Activated CD4-positive, CD25-positive, alpha-beta regulatory T cell treated with anti-CD3 and anti-CD28 coated beads, Interleukin-2, amount 50 U/mL, for 24 hours (primary cell): ENCODE results near the gene TMEM132D.

ENCODE experiments used
- ATAC-seq, 2 donors: fragments of 150-1000 bp; cut with Tn5 transposase; one replicate each; pipeline ENCODE4 v1.10.0; 2021; ENCODE audit warnings: mild to moderate bottlenecking in 1 of 2, moderate library complexity in 1 of 2

The TMEM132D gene

DNA sequence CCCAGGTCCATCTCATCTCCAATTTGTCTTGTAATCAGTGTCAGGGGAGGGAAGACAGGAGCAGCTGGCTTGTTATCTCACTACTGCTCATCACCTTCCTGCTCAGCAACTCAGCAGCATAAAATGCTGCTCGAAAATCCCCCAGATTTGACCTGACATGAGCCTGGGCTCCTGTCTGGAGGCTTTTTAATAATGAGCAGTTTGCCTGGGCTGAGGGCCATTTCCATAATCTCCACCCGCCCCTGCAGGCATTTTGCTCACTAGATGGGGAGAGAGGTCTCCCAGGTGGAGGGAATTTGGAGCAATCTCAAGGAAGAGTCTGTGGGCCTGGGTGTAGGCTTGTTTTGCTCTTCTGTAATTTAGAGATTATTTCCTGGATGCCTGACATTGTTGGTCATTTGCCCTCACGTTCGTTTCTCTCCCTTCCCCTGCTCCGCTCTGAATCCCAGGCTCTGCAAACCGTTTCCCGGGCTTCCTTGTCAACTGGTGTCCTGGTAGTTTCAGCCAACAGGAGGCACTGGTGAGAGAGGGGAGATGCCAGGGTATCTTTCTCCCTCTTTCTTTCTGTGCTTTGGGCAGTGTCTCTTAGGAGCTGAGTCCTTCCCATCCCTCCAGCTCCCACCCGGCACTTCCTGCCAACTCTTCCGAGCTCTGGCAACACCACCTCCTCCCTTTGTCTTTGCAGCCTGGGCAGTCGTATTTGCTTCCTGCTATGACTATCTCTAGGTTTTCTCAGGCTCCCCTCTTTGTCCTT, 751.3 kb downstream of the TMEM132D start:
- no peak for ATAC-seq

DNA sequence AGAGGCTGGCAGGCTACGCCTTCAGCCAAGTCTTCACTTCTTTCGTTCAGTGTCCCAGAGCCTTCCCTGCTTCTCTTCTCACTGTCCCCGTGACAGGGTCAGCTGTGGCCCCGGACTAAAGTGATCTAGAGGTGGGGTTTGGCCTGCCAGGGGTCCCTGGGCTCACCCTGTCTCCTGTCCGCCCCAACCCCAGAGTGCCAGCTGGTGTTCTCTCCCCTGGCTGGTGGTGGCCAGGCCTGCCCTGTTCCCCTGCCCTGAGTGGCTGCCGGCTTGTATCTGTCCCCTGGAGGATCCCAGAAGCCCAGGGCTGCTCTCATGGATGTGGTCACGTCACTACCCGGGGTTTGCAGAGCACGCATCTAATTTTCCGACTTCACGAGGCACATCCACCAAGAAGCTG, 753.1 kb downstream of the TMEM132D start:
- no peak for ATAC-seq

DNA sequence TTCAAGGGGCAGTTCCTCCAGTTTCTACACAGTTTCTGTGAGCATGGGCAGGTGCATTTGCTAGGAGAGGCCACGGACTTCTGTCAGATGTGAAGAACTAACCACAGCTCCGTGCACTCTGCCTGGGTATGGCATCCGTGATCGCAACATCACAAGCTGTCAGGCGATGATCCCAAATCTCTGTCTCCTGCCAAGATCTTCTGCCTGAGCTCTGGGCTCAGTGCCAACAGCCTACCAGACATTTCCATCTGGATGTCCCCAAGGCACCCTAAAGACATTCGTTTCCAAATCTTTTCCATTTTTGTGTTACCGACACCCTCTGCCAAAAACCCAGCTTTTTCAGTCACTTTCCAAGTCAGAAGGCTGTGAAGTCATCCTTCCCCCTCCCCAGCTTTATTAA, 758.4 kb downstream of the TMEM132D start:
- ATAC-seq, result no peak

DNA sequence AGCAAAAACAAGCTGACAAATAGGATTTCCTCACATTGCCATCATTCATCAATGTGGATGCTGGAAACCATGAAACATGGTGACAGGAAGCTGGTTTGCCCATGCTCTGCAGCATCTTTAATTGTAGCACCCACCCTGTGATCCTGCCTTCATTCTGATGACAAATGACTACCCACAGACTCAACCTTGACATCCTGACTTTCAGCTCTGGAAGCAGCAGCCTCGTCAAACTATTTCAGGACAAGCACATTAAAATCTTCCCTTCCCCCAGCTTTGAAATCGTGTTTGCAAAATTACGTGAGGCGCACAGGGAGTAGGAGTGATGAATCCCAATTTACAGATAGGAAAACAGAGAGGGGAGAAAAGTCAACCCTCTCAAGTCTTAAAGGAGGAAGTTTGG, 765.0 kb downstream of the TMEM132D start:
- no peak for ATAC-seq

DNA sequence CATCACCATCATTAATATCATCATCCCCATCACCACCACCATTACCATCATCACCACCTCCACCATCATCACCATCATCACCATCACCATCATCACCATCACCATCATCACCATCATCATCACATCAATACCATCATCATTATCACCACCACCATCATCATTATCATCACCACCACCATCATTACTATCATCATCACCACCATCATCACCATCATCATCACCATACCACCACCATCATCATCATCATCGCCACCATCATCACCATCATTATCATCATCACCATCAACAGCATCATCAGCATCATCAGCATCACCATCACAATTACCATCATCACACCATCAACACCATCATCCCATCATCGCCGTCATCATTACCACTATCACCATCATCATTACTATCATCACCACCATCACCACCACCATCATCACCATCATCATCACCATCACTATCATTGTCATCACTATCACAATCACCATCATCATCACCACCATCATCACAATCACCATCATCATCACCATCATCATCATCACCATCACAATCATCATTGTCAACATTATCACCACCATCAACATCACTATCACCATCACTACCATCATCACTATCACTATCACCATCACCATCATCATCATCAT, 767.0 kb downstream of the TMEM132D start:
- ATAC-seq, result no peak

DNA sequence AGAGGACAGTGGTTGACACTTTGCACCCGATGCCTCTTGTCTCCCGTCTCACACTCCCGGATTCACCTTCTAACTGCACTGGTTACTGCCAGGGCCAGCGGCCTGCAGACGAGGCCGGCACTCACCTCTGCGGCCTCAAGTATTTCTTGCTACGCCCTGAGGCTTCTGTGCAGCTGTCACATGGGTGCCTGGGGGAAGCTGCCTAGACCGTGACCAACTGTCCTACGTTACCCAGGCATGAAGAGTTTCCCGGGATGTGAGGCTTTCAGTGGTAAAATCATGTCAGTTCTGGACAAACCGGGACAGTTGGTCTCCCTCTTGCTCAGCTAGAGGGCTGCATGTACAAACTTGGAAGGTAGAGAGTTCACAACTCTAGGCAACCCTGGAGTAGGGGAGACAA, 776.1 kb downstream of the TMEM132D start:
- ATAC-seq, result no peak

DNA sequence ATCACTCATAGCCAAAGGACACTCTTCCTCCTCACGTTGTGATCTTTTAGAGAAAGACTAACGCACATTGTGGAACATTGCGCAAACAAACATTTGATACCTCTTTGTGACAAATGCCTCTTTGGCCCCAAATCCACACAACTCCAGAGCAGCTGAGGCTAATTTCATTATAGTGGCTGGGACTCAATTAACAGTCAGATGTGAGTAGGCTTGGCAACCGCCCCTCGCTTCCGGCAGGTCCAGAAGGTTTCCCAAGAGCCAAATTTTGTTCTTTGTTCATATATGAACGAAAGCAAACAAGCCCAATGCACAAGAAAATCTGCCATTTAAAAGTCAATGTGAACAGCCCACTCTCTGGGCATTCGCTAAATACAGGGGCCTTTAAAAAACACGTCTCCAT, 776.6 kb downstream of the TMEM132D start:
- no peak for ATAC-seq

DNA sequence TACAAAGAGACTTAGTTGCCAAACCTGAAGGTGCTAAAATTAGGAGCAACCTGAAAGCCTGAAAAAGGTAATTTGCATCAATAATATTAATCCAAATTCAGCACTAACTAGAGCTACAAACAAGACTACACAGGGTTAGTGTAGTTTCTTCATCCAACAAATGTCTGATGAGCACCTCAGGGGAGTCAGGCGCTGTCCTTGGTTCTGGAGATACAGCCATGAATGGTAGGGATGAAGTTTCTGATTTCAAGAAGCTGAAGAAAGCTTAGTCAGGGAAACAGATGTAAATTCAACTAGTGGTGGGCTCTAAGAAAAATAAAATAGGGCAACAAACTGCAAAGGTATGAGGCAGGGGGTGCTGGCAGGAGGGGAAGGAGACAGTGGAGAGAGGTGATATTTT, 784.3 kb downstream of the TMEM132D start:
- no peak for ATAC-seq

DNA sequence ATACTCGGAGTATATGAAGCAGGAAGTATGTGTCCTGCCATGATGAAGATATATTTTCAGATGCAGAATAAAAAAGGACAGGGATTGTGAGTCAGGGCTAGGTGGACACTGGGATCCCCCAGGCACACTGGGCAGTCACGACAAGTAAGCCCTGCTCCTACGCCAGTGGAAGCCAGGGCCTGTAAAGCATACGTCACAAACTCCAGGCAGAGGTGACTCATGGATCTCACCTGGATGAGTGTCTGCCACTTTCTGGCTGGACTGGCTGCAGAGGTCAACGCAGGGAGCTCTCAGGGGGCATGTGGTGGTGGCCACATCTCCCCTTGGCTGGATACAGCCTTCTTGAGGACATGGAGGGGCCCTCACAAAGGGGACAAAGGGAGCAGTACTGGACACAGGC, 788.3 kb downstream of the TMEM132D start:
- no peak for ATAC-seq

DNA sequence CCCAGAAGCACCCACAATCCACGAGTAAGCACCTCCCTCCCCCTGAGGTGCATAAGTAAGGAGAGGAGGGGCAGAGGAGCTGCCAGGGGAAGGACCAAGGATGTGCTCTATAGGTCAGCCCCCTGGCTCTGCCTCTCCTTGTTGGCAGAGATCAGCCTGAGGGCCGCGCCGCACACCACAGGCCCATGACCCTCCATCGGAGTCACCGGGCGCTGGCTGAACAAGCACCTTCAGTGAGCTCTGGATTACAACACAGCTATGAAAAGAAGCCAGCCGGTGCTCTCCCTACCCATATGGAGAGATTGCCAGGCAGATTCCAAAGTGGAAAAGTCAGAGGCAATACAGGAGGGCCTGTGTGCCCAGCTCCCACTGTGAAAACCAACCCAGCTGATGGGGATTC, 793.2 kb downstream of the TMEM132D start:
- ATAC-seq, result no peak

DNA sequence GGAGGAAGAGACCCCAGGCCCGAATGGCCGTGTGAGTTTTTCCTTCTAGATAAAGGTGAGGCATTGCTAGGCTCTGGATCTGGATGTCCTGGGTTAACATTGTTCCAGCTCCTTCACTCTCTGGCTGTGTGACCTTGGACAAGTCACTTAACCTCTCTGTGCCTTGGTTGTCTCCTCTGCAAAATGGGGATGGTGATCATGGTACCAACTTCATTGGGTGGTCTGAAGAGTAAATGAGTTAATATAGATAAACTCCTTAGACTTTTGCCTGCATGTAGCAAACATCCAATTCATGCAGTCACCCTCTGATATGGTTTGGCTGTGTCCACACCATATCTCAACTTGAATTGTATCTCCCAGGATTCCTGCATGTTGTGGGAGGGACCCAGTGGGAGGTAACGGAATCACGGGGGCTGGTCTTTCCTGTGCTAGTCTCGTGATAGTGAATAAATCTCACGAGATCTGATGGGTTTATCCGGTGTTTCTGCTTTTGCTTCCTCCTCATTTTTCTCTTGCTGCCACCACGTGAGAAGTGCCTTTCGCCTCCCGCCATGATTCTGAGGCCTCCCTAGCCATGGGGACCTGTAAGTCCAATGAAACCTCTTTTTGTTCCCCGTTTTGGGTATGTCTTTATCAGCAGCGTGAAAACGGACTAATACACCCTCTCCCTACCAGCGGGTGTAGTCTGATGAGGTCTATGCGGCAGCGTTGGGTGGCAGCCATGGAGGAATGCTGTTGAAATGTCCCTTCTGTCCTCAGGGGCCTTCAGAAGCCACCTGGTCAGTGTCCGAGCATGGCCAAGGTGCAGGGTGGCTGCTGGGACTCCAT, 794.4 kb downstream of the TMEM132D start:
- no peak for ATAC-seq

DNA sequence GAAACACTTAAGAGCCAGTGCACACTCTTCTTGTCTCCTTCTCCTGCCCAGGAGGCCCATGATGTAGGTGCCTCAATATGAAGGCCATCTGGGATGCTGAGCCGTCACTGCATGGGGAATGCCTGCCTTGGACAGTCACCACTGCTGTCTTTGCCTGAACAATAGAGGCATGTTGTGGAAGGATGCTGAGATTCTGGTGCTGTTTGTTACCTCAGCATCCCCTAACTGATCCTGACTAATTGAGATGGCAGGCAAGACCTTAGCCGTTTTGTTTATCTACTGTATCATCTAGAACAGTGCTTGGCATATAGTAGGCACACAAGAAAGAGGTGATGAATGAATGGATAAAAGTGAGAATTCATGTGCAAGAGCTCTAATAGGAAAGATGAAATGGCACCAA, 797.1 kb downstream of the TMEM132D start:
- no peak for ATAC-seq

DNA sequence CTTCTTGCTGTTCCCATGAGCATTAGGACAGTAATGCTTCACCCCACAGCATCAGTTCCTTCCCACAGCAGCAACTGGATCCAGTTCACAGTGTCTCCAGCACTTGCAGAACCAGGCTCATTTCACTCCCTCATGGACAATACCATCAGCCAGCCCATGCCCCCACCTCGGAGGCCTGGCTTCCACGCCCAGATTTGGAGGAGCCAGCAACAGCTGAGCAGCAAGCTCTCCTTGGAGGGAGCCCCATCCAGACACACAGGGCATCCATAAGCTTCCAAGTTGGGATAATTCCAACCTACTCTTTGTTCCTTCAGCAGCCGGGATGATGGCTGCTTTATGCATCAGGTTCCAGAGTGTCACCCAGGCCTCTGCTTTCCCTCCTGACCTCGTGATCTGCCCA, 800.6 kb downstream of the TMEM132D start:
- ATAC-seq, result no peak

DNA sequence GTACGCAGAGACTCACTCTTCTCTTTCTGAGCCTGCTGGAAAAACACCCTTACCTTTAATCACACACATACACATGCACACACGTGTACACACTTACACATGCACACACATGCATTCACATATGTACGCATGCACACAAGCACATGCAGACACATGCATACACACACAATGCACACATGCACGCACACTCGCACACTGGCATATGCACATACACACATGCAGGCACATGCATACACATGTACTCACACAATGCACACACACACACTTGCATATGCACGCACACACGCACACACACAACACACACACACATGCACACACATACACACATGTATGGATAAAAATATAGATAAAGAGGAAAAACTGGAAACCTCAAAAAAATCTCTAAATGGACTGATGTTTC, 801.6 kb downstream of the TMEM132D start:
- ATAC-seq, result no peak

DNA sequence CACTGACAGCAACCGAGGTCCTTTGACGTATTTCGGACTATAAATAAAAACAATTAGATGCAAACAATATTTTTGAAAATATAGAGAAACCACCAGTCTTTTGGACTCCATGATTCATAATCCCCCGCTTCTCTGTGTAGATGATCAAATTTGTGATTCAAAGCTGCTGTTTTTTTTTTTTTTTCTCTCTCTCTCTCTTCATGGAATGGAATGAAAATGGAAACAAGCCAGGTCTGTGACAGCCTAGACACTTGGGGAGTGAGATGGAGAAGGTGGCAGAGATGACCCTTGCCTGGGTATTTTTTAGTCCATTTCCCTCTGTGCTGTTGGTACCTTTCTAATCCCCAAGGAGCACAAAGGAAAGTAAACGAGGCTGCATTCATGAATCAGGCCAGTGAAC, 802.0 kb downstream of the TMEM132D start:
- ATAC-seq, result no peak

DNA sequence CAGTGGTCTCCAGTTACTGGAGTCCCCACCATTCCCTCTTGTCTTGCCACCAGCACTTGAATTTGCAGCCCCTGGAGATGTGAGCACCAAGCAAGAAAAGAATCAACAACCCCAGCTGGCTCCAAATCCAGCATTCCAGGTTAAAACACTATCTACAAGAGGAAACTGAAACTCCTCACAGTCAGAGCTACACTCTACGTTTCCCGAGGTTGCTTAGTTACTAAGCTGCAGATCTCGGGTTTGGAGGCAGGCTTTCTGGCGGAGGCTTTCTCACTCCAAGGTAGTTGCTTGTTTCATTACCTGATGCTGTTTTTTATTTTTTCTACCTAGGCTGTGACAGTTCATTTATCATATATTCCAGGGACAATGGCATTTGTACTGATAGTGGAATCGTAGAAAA, 802.4 kb downstream of the TMEM132D start:
- ATAC-seq, result no peak

DNA sequence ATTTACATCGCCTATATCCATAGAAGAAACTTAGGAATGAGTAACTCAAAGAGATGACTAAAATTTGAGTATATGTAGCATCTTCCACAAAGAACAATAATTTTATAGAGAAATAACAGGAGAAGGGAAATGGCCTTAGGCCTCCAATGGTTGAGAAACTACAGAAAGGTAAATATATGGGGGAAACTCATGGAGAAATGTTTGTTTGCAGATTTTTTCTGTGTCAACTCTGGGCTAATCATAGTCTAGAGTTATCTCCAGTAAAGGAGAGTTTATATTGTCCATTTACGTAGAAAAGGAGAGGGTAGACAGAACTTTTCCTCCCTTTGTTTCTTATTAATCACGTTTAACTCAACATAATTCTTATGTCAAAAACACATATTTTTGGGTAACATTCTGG, 806.4 kb downstream of the TMEM132D start:
- no peak for ATAC-seq

DNA sequence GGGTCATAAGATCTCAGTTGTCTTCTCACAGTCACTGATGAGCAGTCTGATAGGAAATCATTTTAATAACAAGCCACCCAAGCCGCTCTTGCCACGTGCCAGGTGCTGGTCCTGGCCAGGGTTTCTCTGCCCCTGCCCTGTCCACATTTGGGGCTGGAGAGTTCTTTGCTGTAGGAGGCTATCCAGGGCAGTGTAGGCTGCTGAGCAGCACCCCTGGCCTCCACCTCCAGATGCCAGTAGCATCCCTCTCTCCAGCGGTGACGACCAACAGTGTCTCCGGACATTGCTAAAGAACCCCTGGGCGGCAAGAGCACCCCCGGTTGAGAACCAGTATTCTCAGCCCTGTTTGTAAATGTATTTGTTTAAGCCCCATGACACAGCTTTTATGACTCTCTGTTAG, 806.9 kb downstream of the TMEM132D start:
- ATAC-seq, result no peak

DNA sequence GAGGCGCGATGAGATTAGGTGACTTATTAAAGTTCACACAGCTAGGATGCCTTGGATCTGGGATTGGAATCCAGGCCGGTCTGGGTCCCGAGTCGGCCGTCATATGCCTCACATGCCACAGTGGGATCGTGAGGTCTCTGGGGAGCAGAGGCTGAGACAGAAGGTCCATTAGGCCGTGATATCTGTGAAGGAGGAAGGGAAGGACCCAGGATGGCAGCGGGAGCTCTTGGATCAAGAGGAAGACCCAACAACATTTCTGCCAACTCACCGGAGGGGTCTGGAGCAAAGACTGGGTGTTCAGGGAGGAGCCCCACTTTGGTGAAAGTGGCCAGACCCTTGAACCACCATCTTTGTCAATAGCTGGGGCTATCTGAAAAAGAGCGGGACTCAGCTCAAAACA, 807.6 kb downstream of the TMEM132D start:
- ATAC-seq, result no peak

DNA sequence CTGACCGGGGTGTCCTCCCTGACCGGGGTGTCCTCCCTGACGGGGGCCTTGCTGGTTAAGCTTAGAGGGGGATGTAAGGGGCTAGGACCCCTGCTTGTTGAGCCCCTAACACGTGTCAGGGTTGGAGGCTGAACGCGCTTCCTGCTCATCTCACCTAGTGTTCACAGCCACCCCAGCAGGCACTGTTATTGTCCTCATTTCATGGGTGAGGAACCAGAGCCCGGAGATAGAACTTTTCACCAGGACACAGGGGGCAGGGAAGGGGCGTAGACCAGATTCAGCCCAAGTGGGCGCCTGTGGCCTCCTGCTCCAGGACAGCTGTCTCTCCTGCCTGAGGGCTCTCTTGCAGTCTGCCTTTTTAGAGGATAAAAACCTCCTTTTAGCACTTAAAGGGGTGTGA, 814.2 kb downstream of the TMEM132D start:
- ATAC-seq, result no peak

DNA sequence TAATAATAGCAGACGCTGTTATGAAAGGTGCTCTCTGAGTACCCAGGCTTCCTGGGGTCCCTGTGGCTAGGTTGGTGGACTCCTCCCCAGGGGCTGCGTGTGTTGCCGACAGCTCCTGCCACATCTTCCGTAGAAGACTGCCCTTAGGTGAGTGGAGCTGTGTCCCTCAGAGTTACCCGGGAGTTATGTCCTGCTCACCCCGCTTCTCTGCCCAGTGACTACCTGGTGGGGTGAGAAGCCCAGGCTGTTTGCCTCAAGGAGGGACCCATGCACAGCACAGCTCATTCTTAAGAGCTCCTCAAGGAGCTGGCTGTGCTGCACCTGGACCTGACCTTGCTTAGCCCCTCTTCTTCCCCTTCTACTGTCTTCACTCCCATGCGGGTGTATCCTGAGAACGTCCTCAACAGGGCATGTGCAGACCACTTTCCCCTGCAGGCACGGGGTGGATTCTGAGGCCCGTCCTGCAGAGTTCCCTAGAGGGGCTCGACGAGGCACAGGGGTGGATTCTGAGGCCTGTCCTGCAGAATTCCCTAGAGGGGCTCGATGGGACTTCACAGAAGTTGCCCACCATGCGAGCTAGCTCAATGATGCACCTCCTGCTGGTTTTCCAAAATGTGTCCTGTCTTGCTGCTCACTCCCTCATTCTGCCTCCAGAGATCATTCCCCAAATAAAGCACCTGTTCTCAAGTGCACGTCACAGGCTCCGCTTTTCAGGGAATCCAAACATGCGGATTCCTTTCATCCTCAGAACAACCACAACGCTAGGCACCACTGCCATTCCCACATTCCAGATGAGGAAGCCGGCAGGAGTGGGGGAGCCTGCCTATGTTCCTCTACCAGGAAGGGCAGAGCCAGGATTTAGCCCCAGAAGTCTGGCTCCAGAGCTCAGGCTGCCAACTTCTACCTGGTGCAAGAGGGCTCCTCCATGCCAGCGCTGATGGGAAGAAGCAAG, 818.7 kb downstream of the TMEM132D start:
- ATAC-seq, result no peak

DNA sequence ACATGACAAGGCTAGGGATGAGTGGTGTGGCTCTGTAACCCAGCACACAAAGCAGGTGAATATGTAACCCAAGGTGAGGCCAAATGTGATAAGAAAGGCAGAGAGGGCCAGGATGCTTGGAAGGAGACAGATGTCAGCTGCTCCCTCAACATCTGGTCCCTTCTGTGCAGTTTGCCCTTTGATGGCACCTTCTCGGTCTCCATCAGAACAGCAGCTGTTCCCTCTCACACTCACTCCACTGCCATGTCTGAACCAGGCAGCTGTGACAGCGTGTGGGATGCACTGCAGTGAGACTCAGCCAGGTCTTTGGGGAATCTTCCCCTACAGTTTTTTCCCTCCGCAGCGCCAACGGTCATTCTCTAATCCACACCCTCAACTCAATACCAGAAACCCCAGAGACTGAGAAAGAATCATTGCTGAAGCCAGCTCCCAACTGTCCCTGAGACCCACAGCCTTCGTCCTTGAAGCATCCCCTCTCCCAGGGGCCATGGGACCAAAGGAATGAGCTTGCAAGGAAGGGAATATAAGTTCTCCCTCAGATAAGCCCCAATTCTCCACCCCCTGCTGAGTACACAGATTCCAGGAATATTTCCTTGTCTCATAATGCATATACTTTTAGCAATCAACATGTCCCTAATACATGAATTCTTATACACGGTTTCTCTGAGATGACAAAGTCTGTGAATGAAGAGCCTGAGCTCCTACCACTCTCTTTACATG, 820.5 kb downstream of the TMEM132D start:
- no peak for ATAC-seq
